HG02678 (cell line): ENCODE measurements around the gene TMED10.
A peak's percentile ranks its signal among the peaks of the same experiment; 100 is the strongest.

Experiments used
- ATAC-seq: cut with Tn5 transposase; IDR thresholded peaks from one replicate; pipeline ENCODE4 v1.9.1; 2021; ENCODE audit warnings: mild to moderate bottlenecking, moderate library complexity; ENCODE audit not compliant: unreplicated experiment

The TMED10 gene

DNA sequence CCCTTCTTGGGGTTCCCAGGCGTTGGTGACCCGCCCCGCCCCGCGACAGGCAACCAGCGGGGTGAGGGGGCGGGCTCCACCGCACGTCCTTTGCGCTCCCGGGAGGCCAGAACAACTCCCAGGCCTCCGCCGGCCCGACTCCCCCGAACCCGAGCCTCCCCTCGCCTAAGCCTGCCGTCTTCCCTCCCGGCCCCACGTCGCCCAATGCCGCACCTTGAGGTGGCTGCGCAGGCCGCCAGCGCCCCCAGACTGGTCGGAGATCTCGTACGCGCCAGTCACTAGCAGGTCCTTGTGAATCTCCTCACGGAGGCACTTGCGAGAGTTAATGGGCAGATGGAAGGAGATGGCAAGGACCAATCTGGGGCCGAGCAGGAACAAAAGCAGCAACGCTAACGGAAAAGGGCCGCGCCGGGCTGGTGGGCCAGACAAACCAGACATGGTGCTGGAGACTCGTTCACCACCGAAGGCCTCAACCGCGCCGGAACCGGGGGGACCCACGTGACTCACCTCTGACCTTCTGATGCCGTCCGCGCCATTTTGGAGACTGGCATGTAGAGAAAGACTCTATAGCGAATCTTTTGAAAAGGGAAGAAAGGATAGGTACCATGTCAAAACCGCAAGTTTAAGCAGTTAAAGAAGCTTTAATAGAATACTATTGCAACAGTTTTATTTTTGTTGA, at the start of gene TMED10:
Gene TMED10, minus strand, starts transcription at position 471 of the 679 bp plus-strand sequence. Its CDS starts 33 bp downstream, at position 438.
- peak; percentile 80 for ATAC-seq

DNA sequence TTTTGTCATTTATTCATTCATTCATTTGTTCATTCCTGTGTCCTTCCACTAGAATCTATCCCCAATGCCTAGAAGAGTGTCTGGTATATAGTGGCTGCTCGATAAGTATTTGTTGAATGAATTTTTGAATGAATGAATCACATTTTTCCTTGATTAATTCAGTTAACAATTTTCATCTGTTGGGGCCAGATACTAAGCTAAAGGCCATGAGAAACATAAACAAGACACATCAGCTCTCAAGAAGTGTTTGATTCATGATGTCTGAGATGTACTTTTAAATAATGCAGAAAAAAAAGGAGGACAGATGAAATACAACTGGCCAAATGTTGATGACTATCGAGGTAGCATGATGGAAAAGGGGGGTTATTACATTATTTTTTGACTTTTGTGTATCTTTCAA, 48.1 kb upstream of the TMED10 start:
- no peak for ATAC-seq

DNA sequence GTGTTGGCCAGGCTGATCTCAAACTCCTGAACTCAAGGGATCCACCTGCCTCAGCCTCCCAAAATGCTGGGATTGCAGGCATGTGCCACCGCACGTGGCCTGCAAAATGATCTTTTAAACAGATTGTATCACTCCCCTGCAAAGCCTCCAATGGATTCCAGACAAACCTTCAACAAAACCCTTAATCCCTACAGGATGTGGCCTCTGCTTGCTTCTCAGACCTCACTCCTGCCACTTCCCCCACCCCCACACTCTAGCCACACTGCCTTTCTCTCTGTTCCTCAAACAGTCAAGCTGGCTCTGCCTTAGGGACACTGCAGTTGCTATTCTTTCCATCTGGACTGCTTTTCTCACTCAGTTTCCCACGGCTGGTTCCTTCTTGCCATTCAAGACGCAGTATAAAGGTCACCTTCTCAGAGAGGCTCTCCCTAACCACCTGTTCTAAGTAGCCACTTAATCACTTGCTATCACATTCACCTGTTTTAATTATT, 47.3 kb upstream of the TMED10 start:
- ATAC-seq = no peak

DNA sequence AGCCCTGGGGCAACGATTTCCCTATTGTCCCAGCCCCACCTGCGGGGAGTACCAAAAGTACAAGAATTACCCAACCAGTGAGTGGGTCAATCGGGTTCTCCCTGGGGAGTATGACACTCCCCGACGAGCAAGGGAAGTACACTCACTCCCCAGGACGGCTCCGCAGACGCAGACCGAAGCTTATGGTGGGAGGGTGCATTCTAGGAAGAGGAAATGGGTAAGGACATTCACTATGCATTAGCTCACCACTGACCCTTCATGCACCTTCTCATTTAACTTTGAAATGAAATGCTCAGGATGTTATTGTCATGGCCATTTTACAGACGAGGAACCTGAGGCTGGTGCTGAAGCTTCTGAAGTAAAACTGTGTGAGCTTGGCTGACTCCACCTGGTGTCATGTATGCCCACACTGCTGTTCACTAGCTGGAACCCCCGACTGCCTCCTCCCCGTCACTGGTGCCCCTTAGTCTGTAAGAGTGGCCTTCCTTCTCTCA, 45.8 kb upstream of the TMED10 start:
- ATAC-seq = no peak

DNA sequence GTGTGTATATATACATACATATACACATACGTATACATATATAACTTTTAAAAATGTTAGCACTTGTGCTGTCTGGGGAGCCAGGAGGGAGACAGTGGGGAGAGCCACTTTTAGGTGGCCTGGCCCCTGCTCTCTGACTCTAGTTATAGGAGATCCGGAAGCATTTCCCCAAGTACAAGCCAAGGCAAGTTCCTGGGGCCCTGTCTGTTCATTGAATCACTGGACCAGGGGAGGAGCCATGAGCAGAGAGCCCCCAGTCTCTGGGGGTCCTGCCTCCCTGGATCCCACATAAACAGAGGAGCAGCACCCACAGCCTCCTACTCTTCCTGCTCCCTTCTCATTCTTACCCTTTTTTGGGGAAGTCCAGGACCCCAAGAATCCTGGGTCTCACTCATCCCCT, 45.4 kb upstream of the TMED10 start:
- no peak for ATAC-seq

DNA sequence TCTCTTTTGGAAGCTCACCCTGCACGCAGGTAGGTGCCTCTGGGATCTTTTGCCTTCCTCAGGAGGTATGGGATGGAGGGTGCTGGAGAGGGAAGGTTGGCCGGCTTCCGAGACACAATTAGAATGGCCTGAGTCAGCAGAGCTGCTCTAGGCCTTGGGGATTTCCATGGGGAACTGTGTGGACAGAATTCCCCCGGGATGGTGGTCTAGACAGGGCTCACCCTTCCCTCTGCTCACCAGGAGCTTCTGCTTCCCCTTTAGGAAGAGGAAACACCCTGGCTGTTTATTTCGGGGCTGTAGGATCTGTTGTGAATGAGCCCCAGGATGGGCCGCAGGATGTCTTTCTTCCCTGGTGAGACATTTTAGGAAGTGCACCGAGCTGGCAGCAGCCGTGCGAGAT, 43.7 kb upstream of the TMED10 start:
- no peak for ATAC-seq

DNA sequence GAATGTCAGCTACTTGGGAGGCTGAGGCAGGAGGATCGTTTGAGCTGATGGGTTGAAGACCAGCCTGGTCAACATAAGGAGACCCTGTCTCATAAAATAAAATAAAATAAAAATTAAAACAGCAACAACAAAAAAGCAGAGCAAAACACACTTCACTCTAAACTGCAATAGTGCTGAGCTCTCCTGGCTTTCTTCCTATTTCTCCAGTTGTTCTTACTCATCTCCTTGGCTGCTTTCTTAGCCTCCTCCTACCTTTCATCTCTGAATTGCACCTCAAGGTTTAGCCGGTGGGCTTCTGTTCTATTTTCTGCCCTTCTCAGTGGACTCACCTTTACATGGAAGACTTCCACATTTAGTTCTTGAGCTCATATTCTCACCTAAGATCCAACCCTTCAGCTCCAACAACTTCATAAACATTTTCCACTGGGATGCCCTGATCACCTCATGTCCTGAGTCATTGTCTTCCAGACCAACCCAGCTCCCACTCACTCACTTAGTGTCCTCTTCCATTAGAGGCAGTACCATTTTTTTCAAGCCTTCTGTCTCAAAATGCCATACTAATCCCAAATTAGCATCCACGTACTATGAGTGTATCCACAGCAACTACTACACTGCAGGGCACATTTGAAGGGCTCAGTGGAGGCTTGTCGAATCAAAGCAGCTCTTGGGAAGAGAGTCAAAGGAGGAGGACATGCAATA, 41.2 kb upstream of the TMED10 start:
- no peak for ATAC-seq

DNA sequence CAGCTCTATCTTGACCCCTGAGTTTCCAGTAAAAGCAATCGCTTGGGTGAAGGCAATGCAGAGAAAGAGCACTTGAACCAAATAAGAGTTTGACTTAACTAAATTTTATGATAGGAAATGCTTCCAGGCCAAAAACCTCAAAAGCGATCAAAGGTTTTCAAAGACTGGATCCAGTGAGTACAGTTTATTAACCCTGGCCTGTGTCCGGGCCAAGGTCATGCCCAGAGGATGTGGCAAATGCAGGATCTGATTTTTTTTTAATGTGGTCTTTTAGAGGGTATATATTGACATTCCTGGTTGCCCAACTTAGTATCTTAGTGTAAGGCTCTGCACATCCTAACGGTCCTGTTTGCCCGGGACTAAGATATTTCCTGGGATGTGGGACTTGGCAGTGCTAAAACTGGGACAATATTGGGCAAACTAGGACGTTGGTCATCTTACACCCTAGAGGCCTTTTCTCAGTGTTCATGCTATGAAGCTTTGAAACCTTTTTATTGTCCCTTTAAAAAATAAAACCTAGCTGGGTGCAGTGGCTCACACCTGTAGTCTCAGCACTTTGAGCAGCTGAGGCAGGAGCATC, 40.1 kb upstream of the TMED10 start:
- no peak for ATAC-seq

DNA sequence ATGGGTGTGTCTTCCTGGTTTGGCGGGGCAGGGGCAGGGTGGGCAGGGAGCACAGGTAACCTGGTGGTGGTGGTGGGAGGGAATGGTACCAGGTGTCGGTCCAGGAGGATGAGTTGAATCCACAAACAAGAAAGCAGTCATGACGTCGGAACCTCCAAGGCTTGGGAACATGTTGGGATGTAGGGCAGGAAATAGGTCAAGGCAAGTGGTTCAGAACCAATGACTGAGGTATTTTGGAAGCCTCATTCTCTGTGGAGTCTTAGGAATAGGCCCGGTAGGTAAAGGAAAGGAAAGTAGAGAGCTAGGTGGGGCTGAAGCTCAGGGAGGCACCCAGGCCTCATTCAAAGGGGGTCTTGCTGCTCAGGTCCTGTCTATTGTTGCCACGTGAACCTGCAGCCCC, 39.1 kb upstream of the TMED10 start:
- no peak for ATAC-seq

DNA sequence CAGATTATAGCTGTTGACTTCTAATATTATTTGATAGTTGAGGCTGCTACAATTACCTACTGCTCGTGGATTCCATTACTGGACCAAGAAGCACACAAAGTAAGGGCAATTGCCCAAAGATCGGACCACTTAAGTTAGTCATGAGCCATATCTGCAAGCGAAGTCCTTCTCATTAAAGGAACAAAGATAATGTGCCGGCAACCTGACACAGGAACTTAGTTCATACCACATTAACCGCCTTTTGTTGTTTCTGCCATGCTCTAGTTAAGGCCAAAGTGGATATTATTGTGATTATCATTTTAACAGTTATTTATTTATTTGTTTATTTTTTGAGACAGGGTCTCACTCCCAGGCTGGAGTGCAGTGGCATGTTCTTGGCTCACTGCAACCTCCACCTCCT, 38.1 kb upstream of the TMED10 start:
- ATAC-seq = no peak

DNA sequence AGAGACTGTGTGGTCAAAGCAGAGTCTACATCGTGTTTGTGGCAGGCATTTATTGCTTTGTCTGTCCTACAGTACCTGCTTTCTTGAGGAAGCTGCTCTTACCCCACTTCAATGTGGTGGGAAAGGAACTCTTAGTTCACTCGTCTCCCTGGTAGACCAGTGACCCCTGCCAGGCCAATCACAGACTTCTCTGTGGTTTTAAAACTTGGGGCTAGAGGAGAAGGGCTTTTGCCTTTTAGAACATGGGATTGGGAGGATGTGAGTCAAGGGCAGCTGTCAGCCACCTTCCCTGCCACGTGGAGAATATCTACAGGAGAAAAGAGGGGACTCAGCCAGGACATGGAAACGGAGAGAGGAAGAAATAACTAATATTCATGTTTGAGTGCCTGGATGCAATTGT, 36.8 kb upstream of the TMED10 start:
- ATAC-seq = no peak

DNA sequence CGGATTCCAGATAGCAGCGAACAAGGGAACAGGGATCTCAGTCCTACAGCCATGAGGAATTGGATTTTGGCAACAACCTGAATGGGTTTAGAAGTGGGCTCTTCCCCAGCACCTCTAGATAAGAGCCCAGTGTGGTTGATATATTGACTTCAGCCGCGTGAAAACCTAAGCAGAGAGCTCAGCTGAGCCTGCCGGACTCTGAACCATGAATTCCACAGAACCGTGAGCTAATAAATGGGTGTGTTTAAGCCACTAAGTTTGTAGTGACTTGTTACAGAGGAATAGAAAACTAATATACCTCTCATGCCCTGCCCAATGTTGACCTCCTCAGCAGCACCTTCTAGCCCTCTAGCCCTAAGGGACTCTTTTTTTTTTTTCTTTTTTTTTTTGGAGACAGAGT, 32.4 kb upstream of the TMED10 start:
- no peak for ATAC-seq

DNA sequence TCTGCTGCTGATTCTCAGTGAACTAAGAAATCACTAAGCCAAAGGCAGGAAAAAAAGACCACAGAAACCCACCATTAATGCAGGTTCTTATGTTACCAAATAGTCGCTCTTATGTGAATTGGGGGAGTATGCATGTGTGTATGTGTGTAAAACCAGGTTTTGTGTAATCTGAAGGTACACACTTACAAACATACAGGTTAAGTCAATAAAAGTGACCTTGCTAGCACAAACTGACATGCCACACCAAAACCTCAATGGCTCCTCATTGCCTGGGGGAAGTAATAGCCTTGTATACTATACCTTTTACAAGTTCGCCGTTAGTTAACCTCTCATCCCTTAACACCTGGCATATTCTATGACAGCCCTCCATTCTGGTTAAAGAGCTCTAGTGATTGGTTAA, 29.8 kb upstream of the TMED10 start:
- no peak for ATAC-seq

DNA sequence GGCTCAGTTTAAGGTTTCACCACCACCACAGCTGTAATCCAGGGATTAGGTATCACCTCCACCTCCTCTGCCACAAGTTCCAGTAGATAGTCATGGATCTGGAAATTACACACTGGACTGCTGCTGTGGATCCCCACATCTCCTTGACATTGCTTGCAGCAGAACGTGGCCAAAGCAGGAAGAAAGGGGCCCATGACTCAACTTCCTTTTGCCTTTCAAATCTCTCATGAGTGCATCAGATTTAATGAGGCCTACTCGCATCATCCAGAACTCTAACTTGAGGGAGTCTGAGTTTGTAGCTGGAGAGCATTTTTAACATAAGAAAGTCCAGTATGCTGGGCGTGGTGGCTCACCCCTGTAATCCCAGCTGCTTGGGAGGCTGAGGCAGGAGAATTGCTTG, 29.2 kb upstream of the TMED10 start:
- ATAC-seq = no peak

DNA sequence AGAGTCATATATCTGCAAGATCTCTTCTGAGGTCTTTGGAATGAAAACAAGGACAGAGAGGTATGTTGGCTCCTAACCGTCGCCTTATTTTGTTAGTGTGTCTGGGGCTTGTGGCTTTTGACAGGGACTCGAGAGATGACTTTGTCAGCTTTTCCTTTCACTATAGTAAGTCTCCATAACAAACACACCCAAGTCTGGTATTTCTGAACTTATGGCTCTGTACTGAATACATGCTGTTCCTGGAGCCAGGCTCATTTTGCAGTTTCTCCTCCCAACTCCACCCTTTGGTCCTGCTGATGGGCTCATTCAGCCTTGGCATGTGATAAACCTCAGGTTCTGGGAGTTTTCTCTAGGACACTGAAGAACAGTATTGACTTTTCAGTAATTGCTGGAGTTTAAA, 27.7 kb upstream of the TMED10 start:
- ATAC-seq = no peak

DNA sequence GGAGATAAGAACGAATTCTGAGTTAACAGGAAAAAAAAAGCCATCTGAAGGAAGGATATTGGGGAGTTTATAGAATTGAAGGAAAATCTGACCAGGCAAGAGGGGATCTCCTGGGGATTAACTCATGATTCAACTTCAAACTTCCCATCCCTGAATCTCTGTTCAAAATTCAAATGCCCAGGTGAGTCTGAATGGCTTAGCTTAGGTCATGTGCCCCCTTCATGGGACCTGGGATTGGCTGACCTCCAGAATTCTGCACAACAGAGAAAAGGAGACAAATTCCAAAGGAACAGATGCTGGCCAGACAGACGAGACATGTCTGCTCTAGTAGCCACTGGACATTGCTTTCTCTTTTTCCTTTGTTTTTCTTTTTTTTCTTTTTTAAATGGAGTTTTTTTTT, 26.2 kb upstream of the TMED10 start:
- no peak for ATAC-seq

DNA sequence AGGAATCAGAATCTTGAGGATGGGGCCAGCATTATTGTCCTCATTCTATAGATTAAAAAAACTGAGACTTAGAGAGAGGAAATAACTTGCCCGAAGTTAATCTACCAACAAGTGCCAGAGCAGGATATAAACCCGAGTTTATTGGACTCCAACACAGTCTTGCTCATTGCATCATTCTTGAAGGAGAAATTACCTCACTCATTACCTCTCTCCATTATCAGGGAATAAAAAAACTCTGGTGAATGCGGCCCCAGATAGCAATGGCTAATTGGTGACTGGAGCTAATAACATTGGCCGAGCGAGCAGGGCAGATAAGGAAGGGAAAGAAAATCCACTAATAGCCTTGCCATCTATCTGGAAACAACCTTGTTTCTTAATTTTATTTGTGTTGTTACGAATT, 24.7 kb upstream of the TMED10 start:
- ATAC-seq = no peak

DNA sequence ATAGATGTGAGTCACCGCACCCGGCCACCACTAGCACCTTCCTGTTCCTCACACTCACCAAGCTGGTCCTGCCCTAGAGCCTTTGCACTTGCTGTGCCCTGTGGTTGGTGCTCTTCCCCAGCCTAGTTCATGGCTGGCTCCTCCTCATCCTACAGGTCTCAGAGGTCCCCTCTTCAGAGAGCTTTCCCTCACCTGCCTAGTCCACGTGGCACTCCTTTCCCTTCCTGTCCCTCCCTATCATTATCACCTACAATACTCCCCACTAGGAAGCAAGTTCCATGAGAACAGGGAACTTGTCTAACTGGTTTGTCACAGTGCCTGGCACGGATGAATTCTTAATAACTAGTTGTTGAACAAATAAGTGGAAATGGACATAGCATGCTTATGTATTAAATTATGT, 24.0 kb upstream of the TMED10 start:
- ATAC-seq = no peak

DNA sequence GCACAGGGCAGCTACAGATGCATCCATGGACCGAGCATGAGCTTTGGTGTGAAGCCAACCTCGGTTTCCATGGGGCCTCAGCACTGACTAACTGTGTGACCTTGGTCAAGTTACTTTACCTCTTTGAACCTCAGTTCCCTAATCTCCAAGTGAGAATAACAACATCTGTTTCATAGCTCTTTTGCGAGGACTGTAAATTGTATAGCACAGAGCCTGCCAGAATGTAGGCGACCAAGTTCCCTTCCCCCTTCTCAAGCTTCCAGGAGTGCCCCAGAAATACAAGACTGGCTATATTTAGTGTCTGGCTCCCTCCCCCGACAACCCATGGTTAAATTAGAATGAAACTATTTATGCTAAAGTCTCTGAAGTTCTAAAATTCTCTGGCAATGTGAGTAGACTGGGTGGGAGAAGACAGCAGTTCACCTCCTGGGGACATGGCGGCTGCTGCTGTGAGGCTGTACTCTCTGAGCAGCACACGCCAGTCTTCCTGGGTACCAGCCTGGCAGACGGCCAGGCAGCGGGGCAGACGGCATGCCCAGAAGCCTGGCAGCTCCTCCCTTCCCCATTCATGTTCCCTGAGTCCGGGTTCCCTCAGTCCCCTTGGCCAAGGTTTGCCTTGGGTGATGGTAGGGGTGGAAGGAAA, 22.0 kb upstream of the TMED10 start:
- no peak for ATAC-seq

DNA sequence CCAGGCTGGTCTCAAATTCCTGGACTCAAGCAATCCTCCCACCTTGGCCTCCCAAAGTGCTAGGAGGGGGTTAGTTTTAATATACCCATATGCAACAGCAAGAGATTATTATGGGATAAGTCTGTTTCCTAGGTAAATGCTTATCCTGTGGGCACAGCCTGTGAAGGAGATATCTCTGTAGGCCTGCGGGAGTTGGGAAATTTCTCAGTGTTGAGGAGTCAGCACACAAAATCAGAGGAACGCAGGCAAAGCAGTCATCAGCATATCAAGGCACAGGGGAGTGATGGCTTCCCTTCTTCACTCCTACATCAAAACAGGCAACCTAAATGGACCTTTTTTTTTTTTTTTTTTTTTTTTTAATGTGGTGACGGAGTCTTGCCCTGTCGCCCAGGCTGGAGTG, 20.9 kb upstream of the TMED10 start:
- no peak for ATAC-seq

DNA sequence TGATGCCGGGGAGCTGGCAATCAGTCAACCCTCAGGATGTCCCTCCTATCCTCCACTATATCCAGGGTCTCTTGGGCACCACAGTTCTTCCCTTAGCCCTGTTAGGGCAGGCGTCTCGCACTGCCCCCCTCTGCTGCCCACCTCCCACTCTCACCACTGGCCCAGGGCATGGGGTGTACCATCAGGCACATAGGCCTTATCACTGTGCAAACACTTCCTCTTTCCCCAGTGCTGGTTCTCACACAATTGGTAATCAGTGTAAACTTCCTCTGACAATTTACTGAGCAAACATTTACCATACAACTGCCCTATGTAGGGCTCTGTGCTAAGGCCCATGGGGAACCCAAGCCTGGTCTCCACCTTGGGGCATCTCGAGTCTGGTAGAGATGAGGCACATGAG, 20.1 kb upstream of the TMED10 start:
- ATAC-seq = no peak

DNA sequence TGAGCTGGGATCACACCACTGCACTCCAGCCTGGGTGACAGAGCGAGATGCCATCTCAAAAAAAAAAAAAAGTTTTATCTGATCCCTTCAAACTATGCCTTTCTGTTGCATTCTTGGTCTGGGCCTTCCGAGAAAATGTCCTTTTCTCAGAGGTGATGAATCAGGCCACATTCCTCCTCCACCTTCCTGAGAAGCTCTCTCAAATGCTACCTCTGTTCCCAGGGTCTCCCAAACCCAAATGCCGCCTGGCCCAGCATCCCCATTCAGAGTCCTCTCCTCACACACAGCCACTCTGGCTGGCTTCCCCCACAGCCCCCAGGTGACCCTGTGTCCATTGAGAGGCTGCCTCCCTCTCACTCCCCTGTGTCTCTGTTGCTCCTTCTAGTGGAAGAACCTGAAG, 19.7 kb upstream of the TMED10 start:
- ATAC-seq = no peak
